ENCODE results near the gene MLLT1. TPM values are rescaled to one million over a fixed set of nuclear protein-coding genes. Genes with fewer than 3 reads are reported as not detected.

The MLLT1 gene
- total and polyA plus RNA-seq, 4 donors = 2.1 to 15.6 (median 7.3) TPM

GRCh38 chr19:6272913-6273600, 6.7 kb downstream of the MLLT1 start:
- Histone ChIP-seq H3K9me3 (ENCODE audit: control insufficient read depth in 4 of 4, low read length in 3 of 4) (no peaks in the 10 kb centered on the region), H3K4me1 (ENCODE audit: control insufficient read depth in 4 of 4, insufficient read depth in 4 of 4, low read length in 3 of 4) (peaks cover 66 to 97% (median 87%) of the 10 kb centered on the region in 4 donors), H3K4me3 (ENCODE audit: low read depth in 1 of 3, low read length in 3 of 3) (peak overlapping the region in 2 of 3 donors; percentile 23 to 32), H3K27ac (ENCODE audit: low read depth in 1 of 2, low read length in 2 of 2) (peak overlapping the region; percentile 94 to 96), H3K9ac (ENCODE audit: low read depth in 1 of 2, low read length in 2 of 2) (peak overlapping the region; percentile 46 to 67), H3K27me3 (ENCODE audit: control insufficient read depth in 4 of 4, insufficient read depth in 4 of 4, low read length in 3 of 4) (no peaks in the 10 kb centered on the region), H3K36me3 (ENCODE audit: control insufficient read depth in 4 of 4, insufficient read depth in 3 of 4, low read depth in 1 of 4, low read length in 3 of 4) (peaks cover 0 to 5% (median 2%) of the 10 kb centered on the region in 4 donors)
- no peak for TF ChIP-seq EGR1 (IDR thresholded peaks at IDR 0.05; ENCODE audit: low read depth in 2 of 2)
- TF ChIP-seq GABPA (IDR thresholded peaks at IDR 0.05 in 1 of 2, conservative IDR thresholded peaks at IDR 0.05 in 1 of 2) = no peak
- no peak for TF ChIP-seq ZBTB33 (IDR thresholded peaks at IDR 0.05)
- TF ChIP-seq RAD21 (IDR thresholded peaks at IDR 0.05) = no peak
- TF ChIP-seq MAX (IDR thresholded peaks at IDR 0.05) = no peak
- no peak for TF ChIP-seq FOXA2 (IDR thresholded peaks at IDR 0.05)
- TF ChIP-seq RXRA (IDR thresholded peaks at IDR 0.05) = no peak
- no peak for TF ChIP-seq SP1 (IDR thresholded peaks at IDR 0.05)
- TF ChIP-seq JUND (IDR thresholded peaks at IDR 0.05) = no peak
- TF ChIP-seq HNF4G (IDR thresholded peaks at IDR 0.05) = no peak
- TF ChIP-seq FOXA1 (IDR thresholded peaks at IDR 0.05) = no peak
- no peak for DNase-seq (ENCODE audit: low spot score)
- WGBS = 68% methylated on average over 22 of the region's 22 CpGs

- TF ChIP-seq CTCF (IDR thresholded peaks at IDR 0.05; ENCODE audit: low read depth, low read length, missing input control) (no peak), YY1 (IDR thresholded peaks at IDR 0.05) (no peak), HNF4G (IDR thresholded peaks at IDR 0.05) (no peak), RAD21 (IDR thresholded peaks at IDR 0.05) (no peak), TAF1 (conservative IDR thresholded peaks at IDR 0.05) (no peak), SP1 (IDR thresholded peaks at IDR 0.05) (no peak), EGR1 (IDR thresholded peaks at IDR 0.05; ENCODE audit: low read depth in 2 of 2) (no peak), ATF3 (IDR thresholded peaks at IDR 0.05) (no peak), JUND (IDR thresholded peaks at IDR 0.05) (no peak), NR2F2 (IDR thresholded peaks at IDR 0.05) (no peak), ZBTB33 (IDR thresholded peaks at IDR 0.05) (no peak), REST (IDR thresholded peaks at IDR 0.05) (no peak), HNF4A (conservative IDR thresholded peaks at IDR 0.05) (no peak), RXRA (IDR thresholded peaks at IDR 0.05) (no peak), FOXA2 (IDR thresholded peaks at IDR 0.05) (no peak), GABPA (IDR thresholded peaks at IDR 0.05 in 1 of 2, conservative IDR thresholded peaks at IDR 0.05 in 1 of 2) (no peak), FOXA1 (IDR thresholded peaks at IDR 0.05) (no peak), MAX (IDR thresholded peaks at IDR 0.05) (no peak)
- WGBS = 41% methylated on average over 11 of the region's 11 CpGs
- Histone ChIP-seq H3K27me3 (ENCODE audit: control insufficient read depth in 4 of 4, insufficient read depth in 4 of 4, low read length in 3 of 4) (no peaks in the 10 kb centered on the region), H3K27ac (ENCODE audit: low read depth in 1 of 2, low read length in 2 of 2) (peak overlapping the region; percentile 94 to 96), H3K4me3 (ENCODE audit: low read depth in 1 of 3, low read length in 3 of 3) (peak overlapping the region in 1 of 3 donors; percentile 43), H3K4me1 (ENCODE audit: control insufficient read depth in 4 of 4, insufficient read depth in 4 of 4, low read length in 3 of 4) (peaks cover 61 to 97% (median 86%) of the 10 kb centered on the region in 4 donors), H3K9ac (ENCODE audit: low read depth in 1 of 2, low read length in 2 of 2) (peak overlapping the region in 1 of 2 donors; percentile 41), H3K9me3 (ENCODE audit: control insufficient read depth in 4 of 4, low read length in 3 of 4) (no peaks in the 10 kb centered on the region), H3K36me3 (ENCODE audit: control insufficient read depth in 4 of 4, insufficient read depth in 3 of 4, low read depth in 1 of 4, low read length in 3 of 4) (peaks cover 0 to 8% (median 2%) of the 10 kb centered on the region in 4 donors)
- no peak for DNase-seq (ENCODE audit: low spot score)
These were observed 7.4 kb downstream of the MLLT1 start for GRCh38 chr19:6272411-6272791.
